Esophagus squamous epithelium (tissue), 5 donors: ENCODE data around the gene STARD9. TPM values are rescaled to one million over a fixed set of nuclear protein-coding genes. Genes with fewer than 3 reads are reported as not detected.

Experiments
- DNase-seq: peaks from one replicate; lab custom pipeline; 2025; lab: John Stamatoyannopoulos, UW
- H3K27ac ChIP-seq, 4 donors: fragments of 200-600 bp; sonication (generic); one replicate each; pipeline ENCODE4 v1.5.1; 2016 to 2019; ENCODE audit warnings: mild to moderate bottlenecking in 1 of 4
- H3K27me3 ChIP-seq, 4 donors: fragments of 200-600 bp; sonication (generic); 1 replicate in 3 of 4; 2 replicates in 1 of 4; pipeline versions ENCODE4 v1.5.1 to v1.6.0; 2017 to 2021; ENCODE audit warnings: antibody characterized with exemption in 1 of 4
- H3K36me3 ChIP-seq, 3 donors: fragments of 200-600 bp; sonication (generic); one replicate each; pipeline ENCODE4 v1.5.1; 2016 to 2019
- H3K4me1 ChIP-seq, 3 donors: fragments of 200-600 bp; sonication (generic); one replicate each; pipeline ENCODE4 v1.5.1; 2017 to 2019
- H3K4me3 ChIP-seq, 4 donors: fragments of 200-600 bp; sonication (generic); 1 replicate in 3 of 4; 2 replicates in 1 of 4; pipeline ENCODE4 v1.5.1; 2016 to 2019; ENCODE audit warnings: mild to moderate bottlenecking in 2 of 4, moderate library complexity in 1 of 4
- H3K9me3 ChIP-seq, 3 donors: fragments of 200-600 bp; sonication (generic); one replicate each; pipeline ENCODE4 v1.5.1; 2016 to 2019
- POLR2A ChIP-seq, 4 donors: fragments of 450-650 bp; IDR thresholded peaks; one replicate each; pipeline ENCODE4 v1.6.1; 2017; ENCODE audit warnings: antibody characterized with exemption in 4 of 4, mild to moderate bottlenecking in 4 of 4, moderate library complexity in 3 of 4
- WGBS, 2 donors: methylation state at CpG; one replicate each; pipeline ENCODE4 v1.1.5; 2018; 5-methylcytosine and 5-hydroxymethylcytosine counted together
- intact Hi-C: fragments of 100-400 bp; cut with DNase I; formaldehyde crosslinking; loops from one replicate; pipeline ENCODE4 v1.15.0; 2022
- total RNA-seq, 4 donors: library from RNA; depleted of rRNA; stranded (reverse); fragments of >200 nt; gene quantifications; one replicate each; pipeline ENCODE4 v1.1.0, GENCODE V29; 2016
- TF ChIP-seq, protein P1 (sequence below), 6 experiments: fragments of 450-650 bp in 4 of 6; fragments of 200-600 bp in 2 of 6; sonication (generic) in 2 of 6; IDR thresholded peaks; one replicate each; pipeline ENCODE4 v1.5.1; 2016 to 2019; ENCODE audit warnings: antibody characterized with exemption in 6 of 6, mild to moderate bottlenecking in 4 of 6, moderate library complexity in 4 of 6
- donor health status: DM: yes; HTN: yes; CAD: no.

STARD9 gene
- total RNA-seq, 4 donors from 2014 or later: 1.4 to 14.5 (median 2.3) TPM

DNA sequence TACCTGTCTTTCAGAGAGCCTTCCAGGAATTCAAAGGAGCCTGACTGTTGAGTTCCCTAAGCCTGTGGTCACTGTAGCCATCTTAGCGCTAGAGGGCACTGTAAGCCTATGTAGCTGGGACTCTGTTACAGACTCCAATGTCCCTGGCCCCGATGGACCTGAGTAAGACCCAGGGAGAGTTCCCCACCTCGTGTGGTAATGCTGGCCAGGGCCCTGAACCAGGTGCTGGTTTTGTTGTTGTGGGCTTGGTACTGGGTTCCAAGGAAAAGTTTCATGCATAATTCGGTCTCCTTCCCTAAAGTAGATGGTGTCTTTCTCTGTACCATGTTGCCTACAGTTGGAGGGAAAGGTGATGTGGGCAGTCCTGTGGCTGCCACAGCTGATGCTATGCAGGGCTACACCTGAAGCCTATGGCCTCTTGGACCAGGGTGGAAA, 129.1 kb downstream of the STARD9 start:
- Histone ChIP-seq H3K4me1 (peaks cover 5 to 26% (median 14%) of the 10 kb centered on the region in 3 donors), H3K27me3 (no peaks in the 10 kb centered on the region), H3K36me3 (no peaks in the 10 kb centered on the region), H3K27ac (no peak overlapping the region), H3K9me3 (no peaks in the 10 kb centered on the region), H3K4me3 (no peak overlapping the region)
- 21 to 50% methylated on average over 2 to 4 of the region's 4 CpGs for WGBS, 2 donors
- intact Hi-C loops: no loop called here
- TF ChIP-seq, protein P1, sequence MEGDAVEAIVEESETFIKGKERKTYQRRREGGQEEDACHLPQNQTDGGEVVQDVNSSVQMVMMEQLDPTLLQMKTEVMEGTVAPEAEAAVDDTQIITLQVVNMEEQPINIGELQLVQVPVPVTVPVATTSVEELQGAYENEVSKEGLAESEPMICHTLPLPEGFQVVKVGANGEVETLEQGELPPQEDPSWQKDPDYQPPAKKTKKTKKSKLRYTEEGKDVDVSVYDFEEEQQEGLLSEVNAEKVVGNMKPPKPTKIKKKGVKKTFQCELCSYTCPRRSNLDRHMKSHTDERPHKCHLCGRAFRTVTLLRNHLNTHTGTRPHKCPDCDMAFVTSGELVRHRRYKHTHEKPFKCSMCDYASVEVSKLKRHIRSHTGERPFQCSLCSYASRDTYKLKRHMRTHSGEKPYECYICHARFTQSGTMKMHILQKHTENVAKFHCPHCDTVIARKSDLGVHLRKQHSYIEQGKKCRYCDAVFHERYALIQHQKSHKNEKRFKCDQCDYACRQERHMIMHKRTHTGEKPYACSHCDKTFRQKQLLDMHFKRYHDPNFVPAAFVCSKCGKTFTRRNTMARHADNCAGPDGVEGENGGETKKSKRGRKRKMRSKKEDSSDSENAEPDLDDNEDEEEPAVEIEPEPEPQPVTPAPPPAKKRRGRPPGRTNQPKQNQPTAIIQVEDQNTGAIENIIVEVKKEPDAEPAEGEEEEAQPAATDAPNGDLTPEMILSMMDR (IDR thresholded peaks at IDR 0.05): peak; percentile 49 to 83 (median 68)
- no peak for TF ChIP-seq POLR2A (IDR thresholded peaks at IDR 0.05)
- DNase-seq: no peak

DNA sequence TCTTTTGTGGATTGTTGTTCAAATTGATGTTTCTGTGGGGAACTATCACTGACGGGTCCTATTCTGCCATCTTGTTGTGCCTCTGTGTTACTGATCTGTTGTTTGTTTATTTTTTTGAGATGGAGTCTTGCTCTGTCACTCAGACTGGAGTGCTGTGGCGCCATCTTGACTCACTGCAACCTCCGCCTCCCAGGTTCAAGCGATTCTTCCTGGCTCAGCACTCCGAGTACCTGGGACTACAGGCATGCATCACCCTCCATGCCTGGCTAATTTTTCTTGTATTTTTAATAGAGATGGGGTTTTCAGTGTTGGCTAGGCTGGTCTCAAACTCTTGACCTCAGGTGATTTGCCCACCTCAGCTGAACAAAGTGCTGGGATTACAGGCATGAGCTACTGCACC, 129.9 kb downstream of the STARD9 start:
- 94 to 95% methylated on average over 5 of the region's 5 CpGs for WGBS, 2 donors
- no peaks in the 10 kb centered on the region for H3K36me3 ChIP-seq
- H3K9me3 ChIP-seq: no peaks in the 10 kb centered on the region
- TF ChIP-seq, protein P1 (IDR thresholded peaks at IDR 0.05): no peak
- no peak for TF ChIP-seq POLR2A (IDR thresholded peaks at IDR 0.05)
- no peak overlapping the region for H3K27ac ChIP-seq
- H3K4me3 ChIP-seq: no peak overlapping the region
- DNase-seq: no peak
- H3K4me1 ChIP-seq: peaks cover 5 to 26% (median 14%) of the 10 kb centered on the region in 3 donors
- H3K27me3 ChIP-seq: no peaks in the 10 kb centered on the region
- intact Hi-C loops: no loop called here

DNA sequence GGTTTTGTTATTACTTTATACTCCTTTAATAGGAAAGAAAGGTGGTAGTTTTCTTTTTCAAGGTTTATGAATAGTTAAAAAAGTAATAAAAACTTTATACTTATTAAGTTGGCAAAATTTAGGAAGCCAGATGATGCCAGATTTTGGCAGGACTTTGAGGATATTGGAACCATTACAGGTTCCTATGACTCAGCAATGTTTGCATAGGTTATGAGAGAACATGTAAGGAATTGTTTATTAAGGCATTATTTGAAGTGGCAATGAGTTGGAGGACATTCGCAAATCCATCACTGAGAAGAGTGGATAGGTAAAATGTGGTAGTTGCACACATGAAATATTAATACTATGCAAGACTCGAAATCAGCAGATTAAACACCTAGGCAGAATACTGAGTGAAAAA, 131.7 kb downstream of the STARD9 start:
- no peaks in the 10 kb centered on the region for H3K9me3 ChIP-seq
- TF ChIP-seq POLR2A (IDR thresholded peaks at IDR 0.05): no peak
- TF ChIP-seq, protein P1 (IDR thresholded peaks at IDR 0.05): no peak
- 39 to 46% methylated on average over 2 of the region's 2 CpGs for WGBS, 2 donors
- H3K27ac ChIP-seq: no peak overlapping the region
- no peaks in the 10 kb centered on the region for H3K36me3 ChIP-seq
- DNase-seq: no peak
- H3K4me1 ChIP-seq: peaks cover 5 to 26% (median 14%) of the 10 kb centered on the region in 3 donors
- intact Hi-C loops: no loop called here
- no peaks in the 10 kb centered on the region for H3K27me3 ChIP-seq
- H3K4me3 ChIP-seq: no peak overlapping the region

DNA sequence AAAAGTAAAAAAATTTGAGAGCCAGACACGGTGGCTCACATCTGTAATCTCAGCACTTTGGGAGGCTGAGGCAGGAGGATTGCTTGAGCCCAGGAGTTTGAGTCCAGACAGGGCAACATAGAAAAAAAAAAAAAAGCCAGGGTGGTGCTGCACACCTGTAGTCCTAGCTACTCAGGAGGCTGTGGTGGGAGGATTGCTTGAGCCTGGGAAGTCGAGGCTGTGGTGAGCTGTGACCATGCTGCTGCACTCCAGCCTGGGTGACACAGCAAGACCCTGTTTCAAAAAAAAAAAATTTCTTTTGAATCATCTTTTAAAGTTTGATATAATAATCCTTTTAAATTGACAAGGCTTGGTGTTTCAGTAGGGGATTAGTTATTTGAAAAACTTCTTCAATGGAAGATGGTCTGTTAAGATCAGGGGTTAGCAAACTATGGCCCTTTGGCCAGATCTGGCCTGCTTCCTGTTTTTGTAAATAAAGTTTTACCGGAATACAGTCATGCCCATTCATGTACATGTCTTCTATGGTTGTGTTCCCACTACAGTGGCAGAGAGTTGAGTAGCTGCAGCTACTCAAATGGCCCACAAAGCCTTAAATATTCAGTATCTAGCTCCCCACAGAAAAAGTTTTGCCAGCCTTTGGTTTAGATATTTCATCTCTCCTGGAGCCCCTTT, 132.6 kb downstream of the STARD9 start:
- no peak for DNase-seq

DNA sequence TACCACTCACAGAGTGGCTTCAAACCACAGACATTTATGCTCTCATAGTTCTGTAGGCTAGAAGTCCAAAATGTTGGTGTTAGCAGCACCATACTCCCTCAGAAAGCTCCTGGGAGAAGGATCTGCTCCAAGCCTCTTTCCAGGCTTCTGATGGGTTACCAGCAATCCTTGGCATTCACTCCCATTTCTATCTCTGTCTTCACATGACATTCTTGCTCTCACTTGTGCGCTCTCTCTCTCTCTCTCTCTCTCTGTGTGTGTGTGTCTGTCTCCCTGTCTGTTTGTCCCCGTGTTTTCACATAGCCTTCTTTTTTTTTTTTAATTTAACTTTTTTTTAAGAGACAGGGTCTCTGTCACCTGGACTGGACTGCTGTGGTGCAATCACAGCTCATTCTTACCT, 135.3 kb downstream of the STARD9 start:
- DNase-seq: no peak
- intact Hi-C loops: no loop called here
- 74 to 87% methylated on average over 2 of the region's 2 CpGs for WGBS, 2 donors

More for the DNA sequence above, 132.6 kb downstream of the STARD9 start:
- WGBS, 2 donors: 45 to 47% methylated on average over 3 of the region's 3 CpGs
- Histone ChIP-seq H3K9me3 (no peaks in the 10 kb centered on the region), H3K27me3 (no peaks in the 10 kb centered on the region), H3K27ac (no peak overlapping the region), H3K4me3 (no peak overlapping the region), H3K36me3 (no peaks in the 10 kb centered on the region), H3K4me1 (peaks cover 5 to 26% (median 14%) of the 10 kb centered on the region in 3 donors)
- TF ChIP-seq, protein P1 (IDR thresholded peaks at IDR 0.05): no peak
- no peak for TF ChIP-seq POLR2A (IDR thresholded peaks at IDR 0.05)
- intact Hi-C loops: no loop called here

More for the DNA sequence above, 135.3 kb downstream of the STARD9 start:
- H3K27ac ChIP-seq: no peak overlapping the region
- no peaks in the 10 kb centered on the region for H3K36me3 ChIP-seq
- H3K4me3 ChIP-seq: no peak overlapping the region
- H3K9me3 ChIP-seq: no peaks in the 10 kb centered on the region
- H3K27me3 ChIP-seq: no peaks in the 10 kb centered on the region
- peaks cover 5 to 26% (median 14%) of the 10 kb centered on the region in 3 donors for H3K4me1 ChIP-seq
- TF ChIP-seq POLR2A (IDR thresholded peaks at IDR 0.05): no peak
- TF ChIP-seq, protein P1 (IDR thresholded peaks at IDR 0.05): no peak
